ENCODE data around the gene ADGRL4. TPM values are rescaled to one million over a fixed set of nuclear protein-coding genes. Genes with fewer than 3 reads are reported as not detected.
"Not testable (repeated sequence)": the region's sequence is repeated elsewhere in the genome, so short reads cannot be mapped to it uniquely, and the experiment has no call there.

The ADGRL4 gene
- polyA plus RNA-seq, 1 experiment = 16.6 TPM

GRCh38 chr1:78884685-78885452 lies 121.7 kb downstream of the ADGRL4 start:
- no peaks in the 10 kb centered on the region for H3K27me3 ChIP-seq (ENCODE audit: control insufficient read depth, insufficient read depth, low read length)
- no peaks in the 10 kb centered on the region for H3K9me3 ChIP-seq (ENCODE audit: control insufficient read depth, insufficient read depth, low read length)
- no peak overlapping the region for H3K4me3 ChIP-seq (ENCODE audit: low read depth, low read length)
- no peak for TF ChIP-seq CTCF (IDR thresholded peaks at IDR 0.05; ENCODE audit: low read depth, low read length)
- H3K27ac ChIP-seq (ENCODE audit: low read depth, low read length) = no peak overlapping the region
- CTCF ChIA-PET = interaction anchor here (0.6 kb wide), 1 partner anchor 46 kb away, joined by 4 read pairs; no protein-coding TSS in a partner anchor
- no peak for DNase-seq (ENCODE audit: low read depth, low spot score)
- POLR2A ChIA-PET = no interaction called here

- ChIA-PET CTCF (no interaction called here), POLR2A (no interaction called here)
- Histone ChIP-seq H3K4me3 (ENCODE audit: low read depth, low read length) (no peak overlapping the region), H3K9me3 (ENCODE audit: control insufficient read depth, insufficient read depth, low read length) (no peaks in the 10 kb centered on the region), H3K27me3 (ENCODE audit: control insufficient read depth, insufficient read depth, low read length) (no peaks in the 10 kb centered on the region), H3K27ac (ENCODE audit: low read depth, low read length) (no peak overlapping the region)
- TF ChIP-seq CTCF (IDR thresholded peaks at IDR 0.05; ENCODE audit: low read depth, low read length) = no peak
- DNase-seq (ENCODE audit: low read depth, low spot score) = no peak
These were observed 126.3 kb downstream of the ADGRL4 start for GRCh38 chr1:78880223-78880622.

GRCh38 chr1:78875986-78876385 lies 130.5 kb downstream of the ADGRL4 start:
- CTCF ChIA-PET; DNase-seq (ENCODE audit: low read depth, low spot score); H3K4me3 ChIP-seq (ENCODE audit: low read depth, low read length); H3K9me3 ChIP-seq (ENCODE audit: control insufficient read depth, insufficient read depth, low read length); POLR2A ChIA-PET; H3K27me3 ChIP-seq (ENCODE audit: control insufficient read depth, insufficient read depth, low read length); H3K27ac ChIP-seq (ENCODE audit: low read depth, low read length): not testable (repeated sequence)

- H3K27ac ChIP-seq (ENCODE audit: low read depth, low read length); CTCF ChIA-PET; H3K27me3 ChIP-seq (ENCODE audit: control insufficient read depth, insufficient read depth, low read length); POLR2A ChIA-PET; H3K9me3 ChIP-seq (ENCODE audit: control insufficient read depth, insufficient read depth, low read length); H3K4me3 ChIP-seq (ENCODE audit: low read depth, low read length): not testable (repeated sequence)
- DNase-seq (ENCODE audit: low read depth, low spot score) = peak; percentile 11
These were observed 133.7 kb downstream of the ADGRL4 start for GRCh38 chr1:78872801-78873200.

GRCh38 chr1:78871249-78871648 lies 135.3 kb downstream of the ADGRL4 start:
- DNase-seq (ENCODE audit: low read depth, low spot score) = no peak
- no peak for TF ChIP-seq CTCF (IDR thresholded peaks at IDR 0.05; ENCODE audit: low read depth, low read length)
- Histone ChIP-seq H3K27ac (ENCODE audit: low read depth, low read length) (no peak overlapping the region), H3K27me3 (ENCODE audit: control insufficient read depth, insufficient read depth, low read length) (no peaks in the 10 kb centered on the region), H3K4me3 (ENCODE audit: low read depth, low read length) (no peak overlapping the region), H3K9me3 (ENCODE audit: control insufficient read depth, insufficient read depth, low read length) (no peaks in the 10 kb centered on the region)
- ChIA-PET CTCF (no interaction called here), POLR2A (no interaction called here)

- ChIA-PET CTCF (no interaction called here), POLR2A (no interaction called here)
- DNase-seq (ENCODE audit: low read depth, low spot score) = no peak
These were observed 137.4 kb downstream of the ADGRL4 start for GRCh38 chr1:78869136-78869535.

More at GRCh38 chr1:78869136-78869535, 137.4 kb downstream of the ADGRL4 start:
- H3K27ac ChIP-seq (ENCODE audit: low read depth, low read length) = no peak overlapping the region
- no peak overlapping the region for H3K4me3 ChIP-seq (ENCODE audit: low read depth, low read length)
- H3K27me3 ChIP-seq (ENCODE audit: control insufficient read depth, insufficient read depth, low read length) = no peaks in the 10 kb centered on the region
- no peaks in the 10 kb centered on the region for H3K9me3 ChIP-seq (ENCODE audit: control insufficient read depth, insufficient read depth, low read length)
- no peak for TF ChIP-seq CTCF (IDR thresholded peaks at IDR 0.05; ENCODE audit: low read depth, low read length)

Measured in AG04450 (cell line).